GM21526 (cell line): ENCODE measurements around the gene COL23A1.

Experiments
- ATAC-seq: cut with Tn5 transposase; IDR thresholded peaks from one replicate; pipeline ENCODE4 v1.9.1; 2021; ENCODE audit warnings: moderate library complexity; ENCODE audit not compliant: unreplicated experiment, low FRiP score

The COL23A1 gene

DNA sequence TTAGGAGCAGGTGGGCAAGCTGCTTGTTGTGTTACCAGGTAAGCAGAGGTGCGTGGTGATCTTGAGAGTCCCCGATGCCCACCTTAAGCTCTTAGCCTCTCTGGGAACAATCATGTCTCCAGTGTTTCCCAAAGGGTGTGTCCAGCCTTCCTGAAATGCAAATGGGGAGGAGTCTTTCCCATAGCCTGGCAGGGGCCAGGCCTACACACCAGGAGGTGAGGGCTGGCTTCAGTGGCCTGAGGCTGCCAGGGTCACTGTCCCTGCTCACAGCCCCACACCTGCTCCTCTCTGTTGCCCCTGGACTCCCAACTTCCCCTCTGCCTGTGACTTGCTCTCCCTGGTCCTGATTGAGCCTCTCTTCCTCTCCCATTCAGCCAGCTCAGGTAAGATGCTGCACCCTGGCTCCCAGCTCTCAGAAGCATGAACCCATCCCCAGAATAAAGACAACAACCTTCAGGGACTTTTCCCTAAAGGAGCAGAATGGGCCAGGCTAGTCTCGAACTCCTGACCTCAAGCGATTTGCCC lies 291.8 kb downstream of the COL23A1 start:
- ATAC-seq, result no peak

GRCh38 chr5:178297751-178298150 lies 292.4 kb downstream of the COL23A1 start:
- no peak for ATAC-seq

DNA sequence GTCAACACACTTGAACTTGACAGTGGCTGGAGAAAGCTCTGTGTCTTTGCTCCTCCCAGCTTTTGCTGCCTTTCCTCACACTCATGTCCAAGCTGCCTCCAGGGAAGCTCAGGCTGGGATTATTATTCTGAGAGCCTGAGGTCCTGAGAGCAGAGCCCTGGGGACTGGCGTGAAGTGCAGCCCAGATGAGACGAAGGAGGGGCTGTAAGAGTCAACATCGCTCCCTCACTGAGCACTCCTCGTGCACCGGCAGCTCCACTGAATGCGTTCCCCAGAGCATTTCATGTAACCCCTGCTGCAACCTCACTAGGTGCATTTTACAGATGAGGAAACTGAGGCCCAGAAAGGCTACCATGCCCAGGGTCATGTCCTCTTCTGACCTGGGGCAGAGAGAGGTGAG lies 294.1 kb downstream of the COL23A1 start:
- no peak for ATAC-seq

DNA sequence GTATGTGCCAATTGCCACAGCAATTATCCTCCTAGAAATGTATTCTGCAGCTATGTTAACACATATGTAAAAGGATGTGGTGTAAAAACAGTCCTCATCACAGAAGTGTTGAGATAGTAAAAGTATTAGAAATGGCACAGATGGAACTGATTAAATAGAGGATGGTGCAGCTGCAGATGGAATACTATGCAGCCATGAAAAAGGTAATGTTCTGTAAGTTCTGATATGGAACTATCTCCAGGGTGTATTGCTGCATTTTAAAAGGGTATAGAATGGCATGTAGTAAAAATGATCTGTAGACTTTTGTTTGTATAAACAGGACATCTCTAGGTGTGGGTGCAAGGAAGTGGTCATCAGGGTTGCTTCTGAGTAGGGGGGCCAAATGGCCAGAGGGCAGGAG lies 294.6 kb downstream of the COL23A1 start:
- no peak for ATAC-seq

DNA sequence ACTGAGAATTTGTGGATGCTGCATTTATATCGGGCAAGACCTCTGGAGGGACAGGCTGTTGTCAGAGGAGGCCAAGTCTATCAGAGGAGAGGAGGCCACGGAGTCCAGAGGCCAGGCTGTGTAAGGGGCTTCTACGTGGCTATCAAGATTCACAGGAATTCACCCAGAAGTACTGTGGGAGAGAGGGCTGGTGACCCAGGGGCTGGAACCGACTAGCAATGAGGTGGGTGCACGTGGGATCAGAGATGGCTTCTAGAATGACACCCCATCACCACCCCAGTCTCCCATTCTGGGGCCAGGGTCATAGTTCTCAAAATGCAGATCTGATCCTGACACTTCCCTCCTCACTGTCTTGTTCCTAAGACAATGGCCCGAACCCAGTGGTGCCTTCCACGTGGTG lies 296.4 kb downstream of the COL23A1 start:
- no peak for ATAC-seq

DNA sequence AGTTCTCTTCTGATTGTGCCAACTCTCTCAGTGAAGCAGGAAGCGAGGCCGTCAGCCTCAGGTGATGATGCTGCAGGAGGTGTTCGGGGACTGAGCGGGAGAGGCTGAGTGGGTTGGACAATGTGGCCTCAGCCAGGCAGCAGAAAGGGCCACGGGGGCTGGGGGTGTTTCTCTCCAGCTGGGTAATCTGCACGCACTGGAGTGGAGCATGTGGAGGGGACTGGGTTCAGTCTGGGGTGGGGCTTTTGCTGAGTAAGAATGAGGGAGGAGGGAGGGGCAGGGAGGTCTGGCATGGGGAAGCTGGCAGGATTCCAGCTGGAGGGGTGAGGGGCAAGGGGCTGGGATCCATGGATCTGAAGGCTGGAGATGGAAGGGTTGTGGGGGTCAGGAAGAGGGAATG lies 296.8 kb downstream of the COL23A1 start:
- no peak for ATAC-seq

DNA sequence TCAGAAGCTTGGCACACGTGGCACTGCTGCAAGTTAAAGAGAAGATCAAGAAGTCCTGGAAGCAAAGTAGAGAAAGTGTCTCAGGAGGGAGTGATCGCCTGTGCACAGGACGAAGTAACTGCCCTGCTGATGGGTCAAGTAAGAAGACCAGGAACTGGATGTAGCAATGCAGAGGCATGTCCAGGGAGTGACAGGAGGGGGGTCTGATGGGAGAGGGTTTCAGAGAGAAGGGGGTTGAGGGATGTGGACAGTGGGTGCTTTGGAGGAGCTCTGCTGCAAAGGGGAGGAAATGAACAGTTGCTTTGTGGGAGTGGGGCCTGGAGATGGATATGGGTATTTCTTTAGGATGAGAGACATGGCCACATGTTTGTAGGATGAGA lies 297.4 kb downstream of the COL23A1 start:
- ATAC-seq, result no peak

DNA sequence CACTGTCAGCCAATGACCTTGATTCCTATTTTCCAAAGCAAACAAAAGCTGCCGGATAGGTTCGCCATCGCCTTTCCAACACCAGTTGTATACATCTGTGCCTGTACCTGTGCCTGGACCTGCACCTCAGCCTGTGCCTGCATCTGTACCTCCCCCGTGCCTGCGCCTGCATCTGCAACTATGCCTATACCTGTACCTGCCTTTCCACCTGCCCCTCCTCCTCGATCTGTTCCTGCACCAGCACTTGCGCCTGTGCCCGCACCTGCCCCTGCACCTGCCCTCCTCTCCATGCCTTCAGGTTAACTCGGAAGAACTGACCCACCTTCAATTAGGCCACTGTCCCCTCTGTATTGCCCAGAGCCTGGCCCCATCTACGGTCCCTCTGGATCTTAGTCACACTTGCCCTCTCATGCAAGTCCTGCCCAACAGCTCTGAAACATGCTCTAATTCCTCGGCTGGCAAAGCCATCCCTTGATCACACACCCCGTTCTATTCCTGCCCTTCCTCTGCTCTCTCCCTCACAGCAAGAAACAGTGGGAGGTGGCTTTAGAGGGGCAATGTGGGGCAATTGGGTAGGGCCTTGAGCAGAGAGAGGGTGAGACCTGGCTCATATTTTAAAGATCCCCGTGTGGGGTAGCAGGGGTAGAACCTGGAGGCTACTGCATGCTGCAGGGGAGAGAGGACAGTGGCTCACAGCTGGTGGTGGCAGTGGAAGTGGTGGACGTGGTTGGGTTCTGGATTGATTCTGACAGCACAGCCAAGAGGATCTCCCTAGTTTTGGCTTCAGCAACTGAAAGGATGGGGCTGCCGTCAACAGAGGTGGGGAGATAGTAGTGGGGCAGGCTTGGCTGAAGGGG lies 298.0 kb downstream of the COL23A1 start:
- ATAC-seq, result no peak

DNA sequence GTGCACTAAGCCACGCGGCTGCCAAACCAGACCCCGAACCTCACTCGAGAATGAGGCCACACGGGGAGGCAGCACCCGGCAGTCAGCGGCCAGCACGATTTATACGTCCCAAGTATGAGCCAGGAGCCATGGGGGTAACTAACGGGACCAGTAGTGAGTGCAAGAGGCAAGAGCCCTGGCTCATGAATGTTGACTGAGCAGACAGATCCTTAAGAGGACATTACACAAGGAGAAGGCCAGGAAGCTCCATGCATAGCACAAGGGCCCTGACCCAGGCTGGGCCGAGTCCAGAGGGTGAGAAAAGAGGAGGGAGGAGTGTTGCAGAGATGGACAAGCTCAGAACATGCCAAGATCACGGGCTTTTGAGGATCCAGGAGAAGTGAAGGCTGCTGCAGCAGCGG lies 299.0 kb downstream of the COL23A1 start:
- ATAC-seq, result no peak

- ATAC-seq, result no peak
Observed at GRCh38 chr5:178290376-178290775, 299.8 kb downstream of the COL23A1 start.

- ATAC-seq, result no peak
Observed at GRCh38 chr5:178289438-178289837, 300.8 kb downstream of the COL23A1 start.

GRCh38 chr5:178288401-178289368 lies 301.5 kb downstream of the COL23A1 start:
- ATAC-seq, result no peak

DNA sequence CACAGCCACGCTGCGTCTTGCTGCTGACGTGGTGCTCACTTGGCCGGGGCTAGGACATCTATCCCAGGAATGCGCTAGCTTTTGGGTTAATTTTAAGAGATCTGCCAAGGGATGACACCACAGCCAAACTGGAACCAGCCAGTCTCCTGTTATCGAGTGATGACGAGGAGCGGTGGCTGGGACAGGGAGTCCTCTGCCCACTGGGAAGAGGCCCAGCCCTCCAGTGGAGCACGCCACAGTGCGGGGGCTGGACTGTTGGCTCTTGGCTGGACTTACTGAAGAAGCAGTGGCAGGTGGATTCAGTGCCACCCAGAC lies 302.4 kb downstream of the COL23A1 start:
- ATAC-seq, result no peak

GRCh38 chr5:178287091-178287790 lies 303.0 kb downstream of the COL23A1 start:
- no peak for ATAC-seq

GRCh38 chr5:178286226-178287090 lies 303.7 kb downstream of the COL23A1 start:
- ATAC-seq, result no peak

DNA sequence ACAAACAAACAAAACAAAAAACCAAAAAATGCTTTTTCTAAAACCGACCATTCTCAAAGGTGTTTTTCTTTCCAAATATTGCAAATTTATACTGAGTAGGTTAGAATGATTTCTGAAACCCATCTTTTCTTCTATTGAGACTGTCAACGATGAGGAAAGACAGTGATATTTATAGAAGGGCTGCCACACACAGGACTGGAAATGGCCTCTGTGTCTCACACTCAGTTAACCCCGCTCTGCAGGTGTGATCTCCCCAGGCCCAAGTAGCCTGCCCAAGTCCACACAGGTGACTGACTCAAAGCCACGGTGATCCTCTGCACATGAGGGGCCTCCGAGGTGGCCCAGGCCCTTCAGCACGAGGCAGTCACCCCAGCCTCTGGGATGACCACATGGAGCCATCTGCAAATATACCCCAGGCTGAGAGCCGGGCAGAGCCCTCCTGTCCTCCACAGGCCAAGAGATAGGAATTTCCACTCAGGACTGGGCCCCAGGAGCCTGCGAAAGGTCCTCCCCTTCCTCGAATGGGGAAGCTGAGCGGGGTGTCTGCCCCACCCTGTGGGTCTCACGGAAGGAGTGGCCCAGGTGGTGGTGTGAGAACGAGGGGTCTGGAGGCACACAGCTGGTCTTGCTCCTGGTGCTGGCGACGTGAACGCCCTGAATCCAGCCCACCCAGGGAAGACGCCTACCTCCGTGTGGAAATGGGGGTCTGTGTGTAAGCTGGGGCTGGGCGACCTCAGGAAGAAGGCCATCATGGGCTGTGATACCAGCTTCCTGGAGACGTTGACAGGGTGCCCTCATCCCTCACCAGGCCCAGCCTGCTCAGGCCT lies 304.6 kb downstream of the COL23A1 start:
- ATAC-seq, result no peak

DNA sequence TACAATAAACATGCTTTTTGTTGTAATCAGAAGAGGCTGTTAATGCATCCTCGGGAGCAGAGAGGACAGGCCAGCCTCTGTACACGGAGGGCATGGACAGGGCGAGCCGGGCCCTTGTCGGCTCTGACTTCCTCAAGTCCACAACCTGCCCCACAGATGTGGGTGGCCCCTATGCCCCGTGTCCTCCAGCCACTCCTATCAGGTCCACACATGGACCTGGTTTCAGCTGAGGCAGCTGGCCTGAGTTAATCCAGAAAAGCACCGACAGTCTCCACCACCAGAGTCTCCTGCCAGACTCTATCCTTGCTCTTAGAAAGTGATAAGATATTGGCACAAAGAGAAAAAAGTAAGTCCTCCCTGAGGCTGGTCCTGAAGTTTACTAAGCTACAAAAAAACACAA lies 305.2 kb downstream of the COL23A1 start:
- ATAC-seq, result no peak

GRCh38 chr5:178284093-178284675 lies 306.0 kb downstream of the COL23A1 start:
- no peak for ATAC-seq

DNA sequence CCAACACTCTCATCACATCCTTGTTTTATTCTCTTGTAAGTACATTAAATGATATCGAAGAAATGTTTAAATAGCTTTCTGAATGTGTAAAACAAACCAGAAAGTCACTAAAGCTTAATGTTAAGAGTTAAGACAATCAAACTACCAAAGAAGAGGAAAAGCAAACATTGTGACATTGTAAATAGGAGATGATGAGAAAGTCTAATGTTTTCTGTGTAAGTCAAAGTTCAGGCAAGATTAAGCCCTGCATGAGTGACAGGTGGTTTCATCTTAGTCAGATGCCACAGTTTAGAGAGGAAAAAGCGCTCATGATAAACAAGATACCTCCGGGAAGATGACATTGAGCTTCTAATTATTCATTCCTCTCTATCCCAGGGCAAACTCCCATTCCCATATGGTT lies 306.7 kb downstream of the COL23A1 start:
- ATAC-seq, result no peak
